A549 (cell line): ENCODE data around the gene AGAP3. TPM values are rescaled to one million over a fixed set of nuclear protein-coding genes. Genes with fewer than 3 reads are reported as not detected.
A peak's percentile ranks its signal among the peaks of the same experiment; 100 is the strongest.

ENCODE experiments used
- ATAC-seq, 2 experiments: fragments of 200-7000 bp in 1 of 2; fragments of >200 bp in 1 of 2; cut with Nextera tagmentation in 1 of 2; cut with Tn5 transposase in 1 of 2; 3 replicates each; pipeline versions ENCODE4 v1.8.0 to v1.9.1; 2018 to 2020; ENCODE audit warnings: mild to moderate bottlenecking in 1 of 2, moderate library complexity in 1 of 2
- CTCF ChIA-PET: fragments of 300-600 bp; sonication (Branson Sonifier 250); formaldehyde crosslinking; extraction: SDS; loops from one replicate; lab custom pipeline; 2021; ENCODE audit warnings: antibody characterized with exemption, inconsistent platforms; lab: Yijun Ruan, JAX
- POLR2A ChIA-PET: fragments of 350-600 bp; formaldehyde crosslinking; extraction: SDS; loops from one replicate; lab custom pipeline; 2021; ENCODE audit warnings: antibody characterized with exemption, inconsistent platforms; lab: Yijun Ruan, JAX
- DNase-seq, 2 experiments: peaks; one replicate each; pipeline versions ENCODE4 v3.0.0 to v3.0.0-alpha.2; 2011 to 2016; ENCODE audit warnings: low read depth in 1 of 2, low spot score in 1 of 2
- FAIRE-seq: peaks from 2 replicates; lab custom pipeline; 2011; peaks lifted over from hg19 to GRCh38; lab: Jason Lieb, UNC
- H3K27ac ChIP-seq, 2 experiments: fragments of >200 bp; sonication (Bioruptor Twin); formaldehyde crosslinking; 3 replicates each; pipeline ENCODE4 v1.5.1; 2016 to 2017
- H3K4me1 ChIP-seq: fragments of >200 bp; sonication (Bioruptor Twin); formaldehyde crosslinking; 3 replicates; pipeline ENCODE4 v1.6.1; 2016
- H3K4me2 ChIP-seq: fragments of >200 bp; sonication (Bioruptor Twin); formaldehyde crosslinking; 3 replicates; pipeline ENCODE4 v1.6.1; 2016
- H3K4me3 ChIP-seq: fragments of >200 bp; sonication (Bioruptor Twin); formaldehyde crosslinking; 3 replicates; pipeline ENCODE4 v1.5.1; 2016
- H3K9me3 ChIP-seq: fragments of >200 bp; sonication (Bioruptor Twin); formaldehyde crosslinking; 3 replicates; pipeline ENCODE4 v1.6.1; 2016
- BCL3 ChIP-seq: fragments of >200 bp; sonication (Bioruptor Twin); formaldehyde crosslinking; IDR thresholded peaks from 3 replicates; pipeline ENCODE4 v1.6.1; 2016
- CBX2 ChIP-seq: fragments of 200-600 bp; sonication (generic); IDR thresholded peaks from 2 replicates; pipeline ENCODE4 v1.6.1; 2016; ENCODE audit warnings: low read depth, mild to moderate bottlenecking, borderline replicate concordance
- CBX8 ChIP-seq: fragments of 200-600 bp; sonication (generic); IDR thresholded peaks from 2 replicates; pipeline ENCODE4 v1.6.1; 2016
- CEBPB ChIP-seq, 2 experiments: fragments of >200 bp in 1 of 2; sonication (Bioruptor Twin) in 1 of 2; formaldehyde crosslinking in 1 of 2; IDR thresholded peaks; 2 replicates each; pipeline ENCODE4 v1.6.1; 2012 to 2016
- EHMT2 ChIP-seq: fragments of 200-600 bp; sonication (generic); IDR thresholded peaks from 2 replicates; pipeline ENCODE4 v1.6.1; 2016; ENCODE audit warnings: antibody characterized with exemption, low read depth, mild to moderate bottlenecking, moderate library complexity
- ELK1 ChIP-seq: fragments of 150-350 bp; IDR thresholded peaks from 2 replicates; pipeline ENCODE4 v1.6.1; 2014; ENCODE audit warnings: low read depth, mild to moderate bottlenecking, low read length
- ESRRA ChIP-seq: fragments of 150-350 bp; IDR thresholded peaks from 2 replicates; pipeline ENCODE4 v1.6.1; 2014; ENCODE audit warnings: mild to moderate bottlenecking, low read length, borderline replicate concordance
- FOSL2 ChIP-seq, 2 experiments: fragments of 450-650 bp in 1 of 2; fragments of >200 bp in 1 of 2; sonication (Bioruptor Twin) in 1 of 2; formaldehyde crosslinking; IDR thresholded peaks; 2 replicates each; pipeline versions ENCODE4 v1.5.0 to v1.6.1; 2016 to 2020; ENCODE audit warnings: mild to moderate bottlenecking in 1 of 2, moderate library complexity in 1 of 2
- GATA3 ChIP-seq: IDR thresholded peaks from 2 replicates; pipeline ENCODE4 v1.6.1; 2012; ENCODE audit warnings: borderline replicate concordance
- HOXB13 ChIP-seq: fragments of 250-450 bp; sonication (Bioruptor Pico); IDR thresholded peaks from 2 replicates; pipeline ENCODE4 v1.5.0; 2020; ENCODE audit warnings: low read depth, mild to moderate bottlenecking, moderate library complexity
- HOXB5 ChIP-seq: fragments of 250-450 bp; sonication (Bioruptor Pico); IDR thresholded peaks from 2 replicates; pipeline ENCODE4 v1.5.0; 2020; ENCODE audit warnings: mild to moderate bottlenecking, moderate library complexity
- JUN ChIP-seq, 2 experiments: fragments of >200 bp; sonication (Bioruptor Twin); formaldehyde crosslinking; IDR thresholded peaks; 2 replicates in 1 of 2; 3 replicates in 1 of 2; pipeline ENCODE4 v1.6.1; 2016 to 2017
- JUNB ChIP-seq: fragments of >200 bp; sonication (Bioruptor Twin); formaldehyde crosslinking; IDR thresholded peaks from 2 replicates; pipeline ENCODE4 v1.6.1; 2016
- KDM1A ChIP-seq: fragments of 200-600 bp; sonication (generic); IDR thresholded peaks from 2 replicates; pipeline ENCODE4 v1.6.1; 2016; ENCODE audit warnings: low read depth, mild to moderate bottlenecking
- MAFK ChIP-seq: fragments of 450-650 bp; IDR thresholded peaks from 2 replicates; pipeline ENCODE4 v1.6.1; 2014; ENCODE audit not compliant: partially characterized antibody
- MAZ ChIP-seq: fragments of 150-350 bp; IDR thresholded peaks from 2 replicates; pipeline ENCODE4 v1.6.1; 2014; ENCODE audit warnings: antibody characterized with exemption, low read depth, low read length, borderline replicate concordance
- MYC ChIP-seq: IDR thresholded peaks from 2 replicates; pipeline ENCODE4 v1.6.1; 2012; ENCODE audit warnings: mild to moderate bottlenecking, inconsistent platforms, low read length, improper control_type of control experiment, borderline replicate concordance
- NPAS2 ChIP-seq: fragments of 250-450 bp; sonication (Bioruptor Pico); IDR thresholded peaks from 2 replicates; pipeline ENCODE4 v1.8.0; 2022; ENCODE audit warnings: mild to moderate bottlenecking, moderate library complexity, borderline replicate concordance
- NR3C1 ChIP-seq: fragments of >200 bp; sonication (Bioruptor Twin); formaldehyde crosslinking; IDR thresholded peaks from 3 replicates; pipeline ENCODE4 v1.6.1; 2017
- POLR2A ChIP-seq: IDR thresholded peaks from 2 replicates; pipeline ENCODE4 v1.6.1; 2012; ENCODE audit warnings: mild to moderate bottlenecking, low read length
- RAD21 ChIP-seq, 2 experiments: fragments of >200 bp in 1 of 2; sonication (Bioruptor Twin) in 1 of 2; formaldehyde crosslinking in 1 of 2; IDR thresholded peaks in 1 of 2; conservative IDR thresholded peaks in 1 of 2; 2 replicates in 1 of 2; 3 replicates in 1 of 2; pipeline ENCODE4 v1.6.1; 2012 to 2018; ENCODE audit warnings: inconsistent platforms in 1 of 2
- RARB ChIP-seq: fragments of 250-450 bp; sonication (Bioruptor Pico); IDR thresholded peaks from 2 replicates; pipeline ENCODE4 v1.8.0; 2021; ENCODE audit warnings: mild to moderate bottlenecking, moderate library complexity
- RCOR1 ChIP-seq: fragments of 150-350 bp; IDR thresholded peaks from 2 replicates; pipeline ENCODE4 v1.6.1; 2014; ENCODE audit warnings: antibody characterized with exemption, low read length, low read depth
- RFX5 ChIP-seq: fragments of 450-650 bp; IDR thresholded peaks from 2 replicates; pipeline ENCODE4 v1.7.1; 2014; ENCODE audit warnings: antibody characterized with exemption, mild to moderate bottlenecking, moderate library complexity
- SMC3 ChIP-seq: fragments of >200 bp; sonication (Bioruptor Twin); formaldehyde crosslinking; IDR thresholded peaks from 3 replicates; pipeline ENCODE4 v1.6.1; 2018; ENCODE audit warnings: inconsistent platforms
- SREBF2 ChIP-seq: fragments of 450-650 bp; IDR thresholded peaks from 2 replicates; pipeline ENCODE4 v1.6.1; 2014; ENCODE audit warnings: mild to moderate bottlenecking, moderate library complexity
- USF2 ChIP-seq: fragments of 450-650 bp; IDR thresholded peaks from 2 replicates; pipeline ENCODE4 v1.6.1; 2014; ENCODE audit warnings: antibody characterized with exemption
- ZFP36 ChIP-seq: fragments of 450-650 bp; IDR thresholded peaks from 2 replicates; pipeline ENCODE4 v1.6.1; 2014; ENCODE audit warnings: borderline replicate concordance; ENCODE audit not compliant: partially characterized antibody
- ZNF302 ChIP-seq: fragments of 250-450 bp; sonication (Bioruptor Pico); IDR thresholded peaks from 2 replicates; pipeline ENCODE4 v1.9.0; 2021; ENCODE audit warnings: inconsistent platforms, mild to moderate bottlenecking, moderate library complexity
- WGBS: methylation state at CpG from one replicate; pipeline ENCODE4 v1.1.6; 2017; ENCODE audit errors: missing lambda C conversion rate; 5-methylcytosine and 5-hydroxymethylcytosine counted together
- polyA minus RNA-seq: library from RNA; depleted of rRNA, polyadenylated mRNA; stranded (reverse); fragments of >200 nt; gene quantifications from 2 replicates; pipeline ENCODE4 v1.2.3, GENCODE V29; 2011; rRNA and poly(A)+ RNA removed
- polyA plus RNA-seq, 4 experiments: library from polyadenylated mRNA; depleted of rRNA in 3 of 4; stranded (reverse); fragments of >200 nt; fragmentation: RNase III in 1 of 4; extraction: RNeasy Plus Mini Kit Qiagen cat#74134 plus additional on column Dnase treatment in 1 of 4; gene quantifications; 2 replicates in 3 of 4; 3 replicates in 1 of 4; pipeline ENCODE4 v1.2.3, GENCODE V29; 2011 to 2017
- TF ChIP-seq, protein P1 (sequence below): fragments of >200 bp; sonication (Bioruptor Twin); formaldehyde crosslinking; IDR thresholded peaks from 3 replicates; pipeline ENCODE4 v1.5.1; 2016
- TF ChIP-seq, protein P2 (sequence below): IDR thresholded peaks from 2 replicates; pipeline ENCODE4 v1.6.1; 2012
- TF ChIP-seq, protein P3 (sequence below): fragments of 250-450 bp; sonication (Bioruptor Pico); IDR thresholded peaks from 2 replicates; pipeline ENCODE4 v1.5.0; 2021; ENCODE audit warnings: mild to moderate bottlenecking, moderate library complexity, borderline replicate concordance

The AGAP3 gene
- polyA plus RNA-seq (2011; rRNA removed) (33.8 and 34.1 TPM in 2 replicates), polyA plus RNA-seq (2017; fragmentation: RNase III; extraction: RNeasy Plus Mini Kit Qiagen cat#74134 plus additional on column Dnase treatment) (42.6 to 45.9 TPM (median 43.1 TPM) in 3 replicates), polyA minus RNA-seq (30.9 and 37.2 TPM in 2 replicates)
- 90.2 and 106 TPM in 2 replicates for polyA plus RNA-seq (2012; cell fraction: cytosol; rRNA removed)
- 233 and 266 TPM in 2 replicates for polyA plus RNA-seq (2012; cell fraction: nucleus; rRNA removed)

DNA sequence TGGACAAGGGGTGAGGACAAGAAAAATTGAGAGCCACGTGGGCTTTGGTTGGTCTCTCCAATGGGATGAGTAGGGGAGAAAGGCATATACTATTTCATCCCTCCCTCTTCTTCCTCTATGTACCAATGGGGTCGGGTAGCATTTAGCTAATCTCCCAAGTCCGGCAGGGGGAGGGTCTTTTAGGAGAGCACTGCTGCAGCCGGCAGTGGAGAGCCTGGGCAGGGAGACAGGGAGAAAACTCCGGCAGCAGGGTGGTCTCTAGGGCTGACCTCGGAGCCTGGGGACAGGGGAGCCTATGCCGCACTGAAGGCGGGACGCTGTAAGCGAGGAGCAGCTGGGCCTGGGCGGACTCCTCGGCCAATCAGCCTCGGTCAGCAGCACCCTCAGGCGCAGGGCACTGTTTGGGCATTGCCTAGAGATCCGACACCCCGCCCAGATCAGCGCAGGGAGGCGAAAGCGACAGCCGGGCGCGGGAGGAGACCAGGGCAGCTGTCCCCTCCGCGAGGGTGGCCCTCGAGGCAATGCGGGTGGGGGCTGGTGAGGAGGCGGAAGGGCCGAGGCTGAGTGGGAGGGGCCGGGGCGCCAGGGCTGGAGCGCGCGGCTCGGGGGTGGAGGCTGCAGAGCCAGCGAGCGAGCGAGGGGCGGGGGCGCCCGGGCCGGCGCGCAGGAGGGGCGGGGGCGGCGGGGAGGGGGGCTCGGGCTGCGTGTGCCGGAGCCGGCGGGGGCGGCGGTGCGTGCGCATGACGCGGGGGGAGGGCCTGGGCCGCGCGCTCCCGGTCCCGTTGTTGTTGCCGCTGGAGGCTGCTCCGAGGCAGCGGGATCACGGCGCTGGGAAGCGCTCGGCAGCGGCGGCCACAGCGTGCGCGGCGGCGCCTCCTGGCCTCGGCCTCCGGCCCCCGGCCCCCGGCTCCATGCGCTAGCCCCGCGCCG lies at the start of gene AGAP3:
Gene AGAP3, plus strand, starts transcription at position 785 of the 930 bp plus-strand sequence. CDS start 267 bp downstream, outside the sequence.
- Histone ChIP-seq H3K4me3 (peak within 1 kb of the TSS; percentile 86), H3K4me2 (peak within 1 kb of the TSS; percentile 97), H3K4me1 (peaks cover 43% of the 10 kb centered on the region), H3K9me3 (no peaks in the 10 kb centered on the region), H3K27ac (peak within 1 kb of the TSS; percentile 84 to 98)
- ChIA-PET POLR2A (interaction anchor here (1.1 to 1.4 kb wide), 3 partner anchors 18 to 27 kb away, joined by 3 to 11 read pairs (median 3); no protein-coding TSS in a partner anchor), CTCF (interaction anchor here (1.0 to 27.1 kb wide), 15 partner anchors 9 to 188 kb away, joined by 3 to 412 read pairs (median 3); partner anchors contain the start of gene GBX1)
- ATAC-seq (peak; percentile 50 to 74), FAIRE-seq (no peak), DNase-seq (peak; percentile 76 to 79)
- 2% methylated on average over 12 of the region's 84 CpGs for WGBS
- no peak for TF ChIP-seq GATA3
- TF ChIP-seq POLR2A = peak; percentile 81
- no peak for TF ChIP-seq ESRRA
- no peak for TF ChIP-seq RCOR1
- peak; percentile 17; the same call in 2 of the 3 replicates for TF ChIP-seq BCL3
- TF ChIP-seq MYC = peak; percentile 43; the same call in 1 of the 2 replicates
- no peak for TF ChIP-seq RARB
- no peak for TF ChIP-seq MAZ
- TF ChIP-seq, protein P1, sequence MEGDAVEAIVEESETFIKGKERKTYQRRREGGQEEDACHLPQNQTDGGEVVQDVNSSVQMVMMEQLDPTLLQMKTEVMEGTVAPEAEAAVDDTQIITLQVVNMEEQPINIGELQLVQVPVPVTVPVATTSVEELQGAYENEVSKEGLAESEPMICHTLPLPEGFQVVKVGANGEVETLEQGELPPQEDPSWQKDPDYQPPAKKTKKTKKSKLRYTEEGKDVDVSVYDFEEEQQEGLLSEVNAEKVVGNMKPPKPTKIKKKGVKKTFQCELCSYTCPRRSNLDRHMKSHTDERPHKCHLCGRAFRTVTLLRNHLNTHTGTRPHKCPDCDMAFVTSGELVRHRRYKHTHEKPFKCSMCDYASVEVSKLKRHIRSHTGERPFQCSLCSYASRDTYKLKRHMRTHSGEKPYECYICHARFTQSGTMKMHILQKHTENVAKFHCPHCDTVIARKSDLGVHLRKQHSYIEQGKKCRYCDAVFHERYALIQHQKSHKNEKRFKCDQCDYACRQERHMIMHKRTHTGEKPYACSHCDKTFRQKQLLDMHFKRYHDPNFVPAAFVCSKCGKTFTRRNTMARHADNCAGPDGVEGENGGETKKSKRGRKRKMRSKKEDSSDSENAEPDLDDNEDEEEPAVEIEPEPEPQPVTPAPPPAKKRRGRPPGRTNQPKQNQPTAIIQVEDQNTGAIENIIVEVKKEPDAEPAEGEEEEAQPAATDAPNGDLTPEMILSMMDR = no peak
- TF ChIP-seq MAFK = no peak
- TF ChIP-seq KDM1A = no peak
- TF ChIP-seq EHMT2 = no peak
- TF ChIP-seq, protein P2, sequence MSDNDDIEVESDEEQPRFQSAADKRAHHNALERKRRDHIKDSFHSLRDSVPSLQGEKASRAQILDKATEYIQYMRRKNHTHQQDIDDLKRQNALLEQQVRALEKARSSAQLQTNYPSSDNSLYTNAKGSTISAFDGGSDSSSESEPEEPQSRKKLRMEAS = peak; percentile 81
- no peak for TF ChIP-seq CEBPB (IDR thresholded peaks at IDR 0.05)
- no peak for TF ChIP-seq HOXB5 (CRISPR knock-in tag)
- no peak for TF ChIP-seq RAD21 (conservative IDR thresholded peaks at IDR 0.05 in 1 of 2, IDR thresholded peaks at IDR 0.05 in 1 of 2)
- no peak for TF ChIP-seq NPAS2
- no peak for TF ChIP-seq HOXB13
- TF ChIP-seq RFX5 = no peak
- TF ChIP-seq NR3C1 = no peak
- no peak for TF ChIP-seq JUNB
- TF ChIP-seq ZNF302 (CRISPR knock-in tag) = no peak
- TF ChIP-seq JUN (IDR thresholded peaks at IDR 0.05) = peak in 1 of 2 experiments; percentile 59; a peak in 2 of 5 replicates
- no peak for TF ChIP-seq FOSL2 (IDR thresholded peaks at IDR 0.05)
- no peak for TF ChIP-seq FOSL2 (CRISPR knock-in tag; IDR thresholded peaks at IDR 0.05)
- TF ChIP-seq SMC3 = 0 out of 3 replicates have a peak, but pooled peaks have one; percentile 12
- no peak for TF ChIP-seq ELK1
- TF ChIP-seq USF2 = 0 out of 2 replicates have a peak, but pooled peaks have one; percentile 14
- TF ChIP-seq ZFP36 = no peak
- TF ChIP-seq SREBF2 = no peak
- no peak for TF ChIP-seq CBX2
- TF ChIP-seq, protein P3, sequence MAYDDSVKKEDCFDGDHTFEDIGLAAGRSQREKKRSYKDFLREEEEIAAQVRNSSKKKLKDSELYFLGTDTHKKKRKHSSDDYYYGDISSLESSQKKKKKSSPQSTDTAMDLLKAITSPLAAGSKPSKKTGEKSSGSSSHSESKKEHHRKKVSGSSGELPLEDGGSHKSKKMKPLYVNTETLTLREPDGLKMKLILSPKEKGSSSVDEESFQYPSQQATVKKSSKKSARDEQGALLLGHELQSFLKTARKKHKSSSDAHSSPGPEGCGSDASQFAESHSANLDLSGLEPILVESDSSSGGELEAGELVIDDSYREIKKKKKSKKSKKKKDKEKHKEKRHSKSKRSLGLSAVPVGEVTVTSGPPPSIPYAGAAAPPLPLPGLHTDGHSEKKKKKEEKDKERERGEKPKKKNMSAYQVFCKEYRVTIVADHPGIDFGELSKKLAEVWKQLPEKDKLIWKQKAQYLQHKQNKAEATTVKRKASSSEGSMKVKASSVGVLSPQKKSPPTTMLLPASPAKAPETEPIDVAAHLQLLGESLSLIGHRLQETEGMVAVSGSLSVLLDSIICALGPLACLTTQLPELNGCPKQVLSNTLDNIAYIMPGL = no peak
- no peak for TF ChIP-seq CBX8
